Measurements from ENCODE around the gene CPEB1. TPM values are rescaled to one million over a fixed set of nuclear protein-coding genes. Genes with fewer than 3 reads are reported as not detected.

Gene CPEB1
- total and polyA plus RNA-seq, 2 of the 13 experiments (the other 11 are each of a cell fraction or from before 2014, with no cell fraction given), result 0.03 to 0.07 TPM

- no TSS peak for BruUV-seq (replicated peaks)
- no peak for DNase-seq (ENCODE audit: low spot score)
- ATAC-seq, result no peak
- TF ChIP-seq ZNF331 (CRISPR knock-in tag; IDR thresholded peaks at IDR 0.05) (no peak), ELF4 (CRISPR knock-in tag; IDR thresholded peaks at IDR 0.05; ENCODE audit: borderline replicate concordance) (no peak), SIX4 (CRISPR knock-in tag; IDR thresholded peaks at IDR 0.05) (no peak), FOSL2 (CRISPR knock-in tag; IDR thresholded peaks at IDR 0.05) (no peak), HOXA7 (CRISPR knock-in tag; IDR thresholded peaks at IDR 0.05) (no peak), RNF2 (conservative IDR thresholded peaks at IDR 0.05; ENCODE audit: low read depth) (no peak)
- peaks cover 21% of the 10 kb centered on the region for H4K20me1 ChIP-seq (ENCODE audit: insufficient read depth, low read length)
- H3K79me2 ChIP-seq (ENCODE audit: insufficient read depth, low read length), result no peaks in the 10 kb centered on the region
- FAIRE-seq, result no peak
- peaks cover 20% of the 10 kb centered on the region for H3K4me1 ChIP-seq (ENCODE audit: insufficient read depth, low read length)
- intact Hi-C loops (cut with micrococcal nuclease; ENCODE audit: unreplicated experiment) (no loop called here), in situ Hi-C loops (cut with HindIII; ENCODE audit: extremely low pct_ligation_motif_present, low pct_unique_long_range_greater_than_20kb) (no loop called here)
- H3K4me3 ChIP-seq (replicated peaks in 1 of 3; ENCODE audit: insufficient read depth in 1 of 3, low read depth in 2 of 3, low read length in 3 of 3), result no peak overlapping the region
- POLR2A ChIA-PET, result no interaction called here
- CTCF ChIA-PET (ENCODE audit: low intra/inter-chr PET ratio, low total read pairs), result no interaction called here
- no peaks in the 10 kb centered on the region for H3K9me3 ChIP-seq (ENCODE audit: low read length)
- H2AFZ ChIP-seq (ENCODE audit: low read length), result no peak overlapping the region
- H3K36me3 ChIP-seq (replicated peaks in 1 of 2; ENCODE audit: control insufficient read depth in 1 of 2, insufficient read depth in 2 of 2, low read length in 2 of 2), result peaks cover 15 to 32% of the 10 kb centered on the region in 2 experiments
- WGBS (ENCODE audit: low lambda C conversion rate), result 100% methylated on average over 1 of the region's 9 CpGs
- H3K9ac ChIP-seq (ENCODE audit: insufficient read depth, low read depth, low read length), result no peak overlapping the region
- H3K4me2 ChIP-seq (ENCODE audit: low read depth, low read length), result no peak overlapping the region
- H3K27ac ChIP-seq (ENCODE audit: extremely low read length, insufficient read depth, low read length), result no peak overlapping the region
- no peaks in the 10 kb centered on the region for H3K27me3 ChIP-seq (ENCODE audit: control insufficient read depth in 1 of 2, insufficient read depth in 2 of 2, low read length in 2 of 2)
Observed at GRCh38 chr15:82532383-82532990, 114.7 kb downstream of the CPEB1 start.

- peaks cover 11 to 24% of the 10 kb centered on the region in 2 experiments for H3K36me3 ChIP-seq (replicated peaks in 1 of 2; ENCODE audit: control insufficient read depth in 1 of 2, insufficient read depth in 2 of 2, low read length in 2 of 2)
- H3K4me1 ChIP-seq (ENCODE audit: insufficient read depth, low read length), result peaks cover 12% of the 10 kb centered on the region
- H3K9me3 ChIP-seq (ENCODE audit: low read length), result no peaks in the 10 kb centered on the region
- ATAC-seq (no peak; the same call in 2 of the 3 replicates), DNase-seq (ENCODE audit: low spot score) (no peak), FAIRE-seq (no peak)
- no peak overlapping the region for H2AFZ ChIP-seq (ENCODE audit: low read length)
- no peak overlapping the region for H3K27ac ChIP-seq (ENCODE audit: extremely low read length, insufficient read depth, low read length)
- H3K4me3 ChIP-seq (replicated peaks in 1 of 3; ENCODE audit: insufficient read depth in 1 of 3, low read depth in 2 of 3, low read length in 3 of 3), result no peak overlapping the region
- no peak overlapping the region for H3K4me2 ChIP-seq (ENCODE audit: low read depth, low read length)
- H3K79me2 ChIP-seq (ENCODE audit: insufficient read depth, low read length), result no peaks in the 10 kb centered on the region
- no TSS peak for BruUV-seq (replicated peaks)
- POLR2A ChIA-PET, result interaction anchor here (1.4 to 1.8 kb wide), 2 partner anchors 9 to 219 kb away, joined by 4 to 17 read pairs; partner anchors contain the start of gene RPS17
- CTCF ChIA-PET (ENCODE audit: low intra/inter-chr PET ratio, low total read pairs), result interaction anchor here (0.7 kb wide), 1 partner anchor 8 kb away, joined by 4 read pairs; the partner anchor contains the start of gene RPS17
- H4K20me1 ChIP-seq (ENCODE audit: insufficient read depth, low read length), result peaks cover 14% of the 10 kb centered on the region
- H3K27me3 ChIP-seq (ENCODE audit: control insufficient read depth in 1 of 2, insufficient read depth in 2 of 2, low read length in 2 of 2), result no peaks in the 10 kb centered on the region
- in situ Hi-C loops (cut with HindIII; ENCODE audit: extremely low pct_ligation_motif_present, low pct_unique_long_range_greater_than_20kb), result no loop called here
- WGBS (ENCODE audit: low lambda C conversion rate), result 87% methylated on average over 11 of the region's 11 CpGs
- intact Hi-C loops (cut with micrococcal nuclease; ENCODE audit: unreplicated experiment), result loop anchor here (2.0 kb wide), 1 partner anchor 469 kb away; no protein-coding TSS in a partner anchor
- no peak overlapping the region for H3K9ac ChIP-seq (ENCODE audit: insufficient read depth, low read depth, low read length)
- TF ChIP-seq KMT2B (CRISPR knock-in tag; IDR thresholded peaks at IDR 0.05) (no peak), SRSF1 (optimal IDR thresholded peaks at IDR 0.05; ENCODE audit: low read depth, low read length) (no peak), ZNF598 (CRISPR knock-in tag; IDR thresholded peaks at IDR 0.05; ENCODE audit: borderline replicate concordance) (no peak), SNAI1 (CRISPR knock-in tag; IDR thresholded peaks at IDR 0.05; ENCODE audit: borderline replicate concordance) (no peak), ZNF557 (CRISPR knock-in tag; IDR thresholded peaks at IDR 0.05) (no peak), ZNF570 (CRISPR knock-in tag; IDR thresholded peaks at IDR 0.05; ENCODE audit: borderline replicate concordance) (no peak), NAIF1 (CRISPR knock-in tag; IDR thresholded peaks at IDR 0.05; ENCODE audit: borderline replicate concordance) (no peak), RNF2 (conservative IDR thresholded peaks at IDR 0.05; ENCODE audit: low read depth) (no peak), ZKSCAN8 (CRISPR knock-in tag; IDR thresholded peaks at IDR 0.05; ENCODE audit: borderline replicate concordance) (no peak), PCBP2 (optimal IDR thresholded peaks at IDR 0.05; ENCODE audit: low read depth, low read length, poor library complexity, severe bottlenecking) (no peak), ZNF850 (CRISPR knock-in tag; conservative IDR thresholded peaks at IDR 0.05) (no peak), MZF1 (CRISPR knock-in tag; IDR thresholded peaks at IDR 0.05; ENCODE audit: borderline replicate concordance) (no peak), THYN1 (CRISPR knock-in tag; IDR thresholded peaks at IDR 0.05; ENCODE audit: borderline replicate concordance, low read depth) (no peak)
Observed at GRCh38 chr15:82531496-82532382, 115.4 kb downstream of the CPEB1 start.

Data from HepG2 (cell line).